ENCODE measurements around the gene HOXC10.

DNA sequence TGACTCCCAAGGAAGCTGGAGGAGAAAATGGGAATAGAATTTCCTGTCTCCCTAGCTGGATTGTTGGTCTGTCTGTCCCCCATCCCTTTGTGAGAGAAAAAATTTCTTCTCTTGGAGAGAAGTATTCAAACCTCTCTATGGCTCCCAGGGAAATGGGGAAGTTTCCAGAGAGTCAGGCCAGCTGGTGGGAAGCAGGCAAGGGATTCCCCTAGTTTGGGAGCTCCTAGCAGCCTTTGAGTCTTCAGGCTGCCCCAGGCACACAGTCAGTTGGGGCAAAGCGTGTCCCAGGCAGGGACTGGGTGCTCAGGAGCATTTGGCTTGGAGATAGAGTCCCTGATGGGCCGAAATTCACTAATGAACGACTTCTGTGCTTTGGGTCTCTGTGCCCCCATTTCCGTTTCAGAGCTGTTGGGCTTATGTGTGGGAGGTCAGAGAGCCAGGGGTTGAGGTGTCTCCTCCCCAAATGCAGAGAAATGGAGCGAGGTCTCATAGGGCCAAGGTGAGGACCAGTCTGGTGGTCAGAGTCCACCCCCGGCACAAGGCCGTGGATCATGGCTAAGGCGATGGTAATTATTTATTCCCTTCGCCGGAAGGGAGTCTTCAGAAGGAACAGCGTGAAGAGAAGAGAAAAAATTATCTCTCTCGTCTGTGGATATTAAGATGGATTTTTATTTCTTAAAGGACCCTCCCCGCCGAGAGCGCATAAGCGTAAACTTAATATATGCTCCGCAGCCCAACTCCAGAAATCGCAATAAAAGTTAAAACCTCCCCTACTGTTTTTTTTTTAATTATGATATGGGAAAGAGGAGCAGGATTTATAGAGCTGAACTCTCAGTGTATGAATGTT is 8.4 kb downstream of the HOXC10 start:
- TF ChIP-seq POLR2A (IDR thresholded peaks at IDR 0.05; ENCODE audit: low read depth, low read length) (no peak), POLR2AphosphoS5 (IDR thresholded peaks at IDR 0.05; ENCODE audit: low read depth, low read length) (no peak), TAF1 (IDR thresholded peaks at IDR 0.05; ENCODE audit: low read depth, low read length) (no peak), POU2F2 (IDR thresholded peaks at IDR 0.05; ENCODE audit: low read depth, low read length) (no peak), SPI1 (IDR thresholded peaks at IDR 0.05; ENCODE audit: low read depth, low read length) (no peak)

Measured in GM12891 (cell line).